HFF-Myc (cell line): ENCODE measurements around the gene DLGAP1.

Source experiments
- DNase-seq: peaks from one replicate; pipeline ENCODE4 v3.0.0-alpha.2; 2011; ENCODE audit warnings: low read depth; ENCODE audit errors: extremely low read depth
- H3K4me3 ChIP-seq: replicated peaks from 2 replicates; pipeline ENCODE4 v1.5.1; 2011; ENCODE audit warnings: low read depth, mild to moderate bottlenecking, control low read depth, low read length
- CTCF ChIP-seq: IDR thresholded peaks from 2 replicates; pipeline ENCODE4 v1.5.1; 2012; ENCODE audit warnings: mild to moderate bottlenecking, low read depth, low read length, control low read depth; ENCODE audit errors: missing control alignments

DLGAP1 gene

GRCh38 chr18:3875961-3876360, 579.1 kb downstream of the DLGAP1 start:
- no peak overlapping the region for H3K4me3 ChIP-seq
- no peak for TF ChIP-seq CTCF
- DNase-seq, result no peak

GRCh38 chr18:3875376-3875775, 579.7 kb downstream of the DLGAP1 start:
- no peak for DNase-seq
- no peak for TF ChIP-seq CTCF
- H3K4me3 ChIP-seq, result no peak overlapping the region

GRCh38 chr18:3874581-3874980, 580.5 kb downstream of the DLGAP1 start:
- no peak for TF ChIP-seq CTCF
- no peak for DNase-seq
- H3K4me3 ChIP-seq, result no peak overlapping the region

GRCh38 chr18:3874125-3874524, 581.0 kb downstream of the DLGAP1 start:
- no peak for TF ChIP-seq CTCF
- H3K4me3 ChIP-seq, result no peak overlapping the region
- no peak for DNase-seq

- no peak for TF ChIP-seq CTCF
- H3K4me3 ChIP-seq, result no peak overlapping the region
- DNase-seq, result no peak
Observed at GRCh38 chr18:3873698-3874097, 581.4 kb downstream of the DLGAP1 start.

GRCh38 chr18:3873211-3873610, 581.9 kb downstream of the DLGAP1 start:
- TF ChIP-seq CTCF, result no peak
- DNase-seq, result no peak
- H3K4me3 ChIP-seq, result no peak overlapping the region

- no peak overlapping the region for H3K4me3 ChIP-seq
Observed at GRCh38 chr18:3872641-3873040, 582.5 kb downstream of the DLGAP1 start.

More at GRCh38 chr18:3872641-3873040, 582.5 kb downstream of the DLGAP1 start:
- DNase-seq, result no peak
- no peak for TF ChIP-seq CTCF
